Smooth muscle cell (in vitro differentiated cells): ENCODE data around the gene PTGS1. TPM values are rescaled to one million over a fixed set of nuclear protein-coding genes. Genes with fewer than 3 reads are reported as not detected.
A peak's percentile ranks its signal among the peaks of the same experiment; 100 is the strongest.
"Not testable (repeated sequence)": the region's sequence is repeated elsewhere in the genome, so short reads cannot be mapped to it uniquely, and the experiment has no call there.

Experiments used
- DNase-seq: peaks from one replicate; lab custom pipeline; 2025; ENCODE audit not compliant: unreplicated experiment; lab: John Stamatoyannopoulos, UW
- H2AFZ ChIP-seq: fragments of 200-600 bp; sonication (generic); 2 replicates; pipeline ENCODE4 v1.6.0; 2016; ENCODE audit warnings: antibody characterized with exemption, low read depth, mild to moderate bottlenecking
- H3F3A ChIP-seq: fragments of 200-600 bp; sonication (generic); 2 replicates; pipeline ENCODE4 v1.6.0; 2017; ENCODE audit warnings: antibody characterized with exemption, low read depth
- H3K27ac ChIP-seq: fragments of 200-600 bp; sonication (generic); 2 replicates; pipeline ENCODE4 v1.5.1; 2016; ENCODE audit warnings: low read depth, mild to moderate bottlenecking
- H3K27me3 ChIP-seq: fragments of 200-600 bp; sonication (generic); 2 replicates; pipeline ENCODE4 v1.6.1; 2016; ENCODE audit warnings: low read depth, mild to moderate bottlenecking
- H3K36me3 ChIP-seq: fragments of 200-600 bp; sonication (generic); 2 replicates; pipeline ENCODE4 v1.5.1; 2016; ENCODE audit warnings: low read depth
- H3K4me1 ChIP-seq: fragments of 200-600 bp; sonication (generic); 2 replicates; pipeline ENCODE4 v1.5.1; 2016; ENCODE audit warnings: low read depth
- H3K4me2 ChIP-seq: fragments of 200-600 bp; sonication (generic); 2 replicates; pipeline ENCODE4 v1.6.0; 2016; ENCODE audit warnings: mild to moderate bottlenecking
- H3K4me3 ChIP-seq: fragments of 200-600 bp; sonication (generic); 2 replicates; pipeline ENCODE4 v1.5.1; 2016; ENCODE audit warnings: mild to moderate bottlenecking
- H3K79me2 ChIP-seq: fragments of 200-600 bp; sonication (generic); 2 replicates; pipeline ENCODE4 v1.6.0; 2016; ENCODE audit warnings: low read depth, mild to moderate bottlenecking
- H3K9ac ChIP-seq: fragments of 200-600 bp; sonication (generic); 2 replicates; pipeline ENCODE4 v1.6.0; 2016; ENCODE audit warnings: low read depth
- H3K9me3 ChIP-seq: fragments of 200-600 bp; sonication (generic); replicated peaks from 2 replicates; pipeline ENCODE4 v1.5.1; 2016; ENCODE audit warnings: low read depth
- H4K20me1 ChIP-seq: fragments of 200-600 bp; sonication (generic); 2 replicates; pipeline ENCODE4 v1.6.0; 2016; ENCODE audit warnings: low read depth
- CTCF ChIP-seq: fragments of 200-600 bp; sonication (generic); IDR thresholded peaks from 2 replicates; pipeline ENCODE4 v1.5.1; 2017; ENCODE audit warnings: borderline replicate concordance, mild to moderate bottlenecking, antibody characterized with exemption; ENCODE audit not compliant: insufficient read depth, poor library complexity, severe bottlenecking
- WGBS: methylation state at CpG from one replicate; pipeline ENCODE4 v1.1.7; 2016; ENCODE audit warnings: low lambda C conversion rate; 5-methylcytosine and 5-hydroxymethylcytosine counted together
- polyA plus RNA-seq: library from polyadenylated mRNA; unstranded; fragments of >200 nt; fragmentation: Nextera tagmentation; extraction: Ambion mirVana; gene quantifications from 2 replicates; pipeline ENCODE4 v1.2.1, GENCODE V29; 2016
- total RNA-seq: library from RNA; depleted of rRNA; stranded (reverse); fragments of >200 nt; gene quantifications from 2 replicates; pipeline ENCODE4 v1.2.3, GENCODE V29; 2014

PTGS1 gene
- total and polyA plus RNA-seq, 2 experiments from 2014 or later = 0.06 to 2.3 TPM

GRCh38 chr9:122402403-122402871 is 31.6 kb downstream of the PTGS1 start:
- Histone ChIP-seq H3K4me3 (no peak overlapping the region), H3K9ac (peak overlapping the region; percentile 19), H3K36me3 (no peaks in the 10 kb centered on the region), H3F3A (no peaks in the 10 kb centered on the region), H2AFZ (no peak overlapping the region), H3K4me1 (no peaks in the 10 kb centered on the region), H3K27me3 (no peaks in the 10 kb centered on the region), H3K9me3 (no peaks in the 10 kb centered on the region), H3K4me2 (no peak overlapping the region), H3K79me2 (no peaks in the 10 kb centered on the region), H4K20me1 (no peaks in the 10 kb centered on the region), H3K27ac (peak overlapping the region; percentile 48)
- no peak for TF ChIP-seq CTCF
- no peak for DNase-seq
- WGBS = 3% methylated on average over 3 of the region's 3 CpGs

- no peaks in the 10 kb centered on the region for H3F3A ChIP-seq
- DNase-seq = no peak
- no peak for TF ChIP-seq CTCF
- 81% methylated on average over 3 of the region's 3 CpGs for WGBS
- H2AFZ ChIP-seq = no peak overlapping the region
- no peak overlapping the region for H3K9ac ChIP-seq
- no peaks in the 10 kb centered on the region for H3K79me2 ChIP-seq
- H3K4me1 ChIP-seq = no peaks in the 10 kb centered on the region
- H3K4me3 ChIP-seq = no peak overlapping the region
- H3K9me3 ChIP-seq = no peaks in the 10 kb centered on the region
- H3K27me3 ChIP-seq = no peaks in the 10 kb centered on the region
- H3K36me3 ChIP-seq = no peaks in the 10 kb centered on the region
- H3K4me2 ChIP-seq = no peak overlapping the region
- no peaks in the 10 kb centered on the region for H4K20me1 ChIP-seq
- peak overlapping the region; percentile 48 for H3K27ac ChIP-seq
Measured at GRCh38 chr9:122402874-122403273, 32.0 kb downstream of the PTGS1 start.

- no peak overlapping the region for H3K27ac ChIP-seq
- H3K36me3 ChIP-seq = no peaks in the 10 kb centered on the region
- H3F3A ChIP-seq = no peaks in the 10 kb centered on the region
- H3K4me3 ChIP-seq = no peak overlapping the region
- DNase-seq = no peak
- H3K9me3 ChIP-seq = no peaks in the 10 kb centered on the region
- no peak for TF ChIP-seq CTCF
- no peaks in the 10 kb centered on the region for H3K4me1 ChIP-seq
- H3K9ac ChIP-seq = no peak overlapping the region
- no peak overlapping the region for H2AFZ ChIP-seq
- H4K20me1 ChIP-seq = no peaks in the 10 kb centered on the region
- 73% methylated on average over 6 of the region's 6 CpGs for WGBS
- H3K79me2 ChIP-seq = no peaks in the 10 kb centered on the region
- no peak overlapping the region for H3K4me2 ChIP-seq
- peaks cover 4% of the 10 kb centered on the region for H3K27me3 ChIP-seq
Measured at GRCh38 chr9:122403381-122404000, 32.7 kb downstream of the PTGS1 start.

GRCh38 chr9:122405304-122406069 is 34.7 kb downstream of the PTGS1 start:
- H3K4me2 ChIP-seq = peak overlapping the region; percentile 68
- H4K20me1 ChIP-seq, H3K9me3 ChIP-seq, DNase-seq, H3K4me1 ChIP-seq, H3K36me3 ChIP-seq, H2AFZ ChIP-seq, H3K27ac ChIP-seq, H3K79me2 ChIP-seq, H3K9ac ChIP-seq, H3F3A ChIP-seq, H3K4me3 ChIP-seq, H3K27me3 ChIP-seq: not testable (repeated sequence)
- 89% methylated on average over 15 of the region's 15 CpGs for WGBS
